CD4-positive, alpha-beta T cell treated with Interferon gamma for 1 hour (primary cell): ENCODE data around the gene PSKH1.
"Not testable (repeated sequence)": the region's sequence is repeated elsewhere in the genome, so short reads cannot be mapped to it uniquely, and the experiment has no call there.

ENCODE experiments used
- DNase-seq: peaks from one replicate; pipeline ENCODE4 v3.0.0-alpha.2; 2020

PSKH1 gene

GRCh38 chr16:67892375-67892774 lies 679 bp upstream of the PSKH1 start:
- DNase-seq: no peak

- DNase-seq: no peak
Measured at GRCh38 chr16:67893743-67894399, 817 bp downstream of the PSKH1 start.

GRCh38 chr16:67897231-67897630 lies 4.2 kb downstream of the PSKH1 start:
- no peak for DNase-seq

- DNase-seq: no peak
Measured at GRCh38 chr16:67901734-67902133, 8.7 kb downstream of the PSKH1 start.

- DNase-seq: no peak
Measured at GRCh38 chr16:67902831-67903230, 9.8 kb downstream of the PSKH1 start.

- no peak for DNase-seq
Measured at GRCh38 chr16:67907397-67908180, 14.5 kb downstream of the PSKH1 start.

- DNase-seq: no peak
Measured at GRCh38 chr16:67909056-67909742, 16.1 kb downstream of the PSKH1 start.

GRCh38 chr16:67910158-67910557 lies 17.1 kb downstream of the PSKH1 start:
- no peak for DNase-seq

GRCh38 chr16:67914758-67915495 lies 21.9 kb downstream of the PSKH1 start:
- no peak for DNase-seq

- not testable (repeated sequence) for DNase-seq
Measured at GRCh38 chr16:67915496-67915769, 22.4 kb downstream of the PSKH1 start.

GRCh38 chr16:67915831-67916723 lies 23.0 kb downstream of the PSKH1 start:
- DNase-seq: no peak

GRCh38 chr16:67917140-67917851 lies 24.2 kb downstream of the PSKH1 start:
- no peak for DNase-seq

- no peak for DNase-seq
Measured at GRCh38 chr16:67917852-67918236, 24.8 kb downstream of the PSKH1 start.

GRCh38 chr16:67919622-67920221 lies 26.7 kb downstream of the PSKH1 start:
- DNase-seq: no peak

- DNase-seq: no peak
Measured at GRCh38 chr16:67922221-67922620, 29.2 kb downstream of the PSKH1 start.

GRCh38 chr16:67922740-67923139 lies 29.7 kb downstream of the PSKH1 start:
- DNase-seq: no peak

GRCh38 chr16:67923414-67924116 lies 30.5 kb downstream of the PSKH1 start:
- DNase-seq: no peak

GRCh38 chr16:67924140-67924906 lies 31.3 kb downstream of the PSKH1 start:
- DNase-seq: no peak

- no peak for DNase-seq
Measured at GRCh38 chr16:67926181-67926750, 33.2 kb downstream of the PSKH1 start.
